ENCODE results near the gene PPP1R13B.

Gene PPP1R13B

DNA sequence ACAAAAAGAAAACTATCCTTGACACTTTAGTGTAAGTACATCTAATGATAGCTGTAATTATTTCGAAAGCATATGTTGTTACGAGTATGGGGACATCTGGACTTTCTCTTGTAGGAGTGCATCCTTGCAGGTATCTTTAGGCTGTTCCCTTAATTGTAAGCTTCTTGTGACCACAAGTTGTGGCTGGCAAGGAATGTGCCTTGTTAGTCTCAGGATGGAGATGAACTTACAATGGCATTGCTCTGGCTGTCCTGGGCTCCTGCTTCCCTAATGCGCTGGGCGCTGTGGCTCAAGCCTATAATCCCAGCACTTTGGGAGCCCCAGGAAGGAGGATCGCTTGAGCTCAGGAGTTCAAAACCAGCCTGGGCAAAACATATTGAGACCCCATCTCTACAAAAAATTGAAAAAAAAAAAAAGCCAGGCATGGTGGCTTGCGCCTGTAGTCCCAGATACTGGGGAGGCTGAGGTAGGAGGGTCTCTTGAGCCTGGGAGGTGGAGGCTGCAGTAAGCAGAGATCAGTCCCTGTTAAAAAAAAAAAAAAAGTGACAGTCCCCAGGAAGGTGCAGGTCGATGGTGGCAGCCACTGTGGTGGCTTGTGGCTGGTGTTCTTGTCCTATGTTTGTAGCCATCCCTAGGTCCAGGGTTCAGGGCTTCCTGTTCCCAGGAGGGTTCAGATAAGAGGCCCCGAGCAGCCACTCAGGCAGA, 23.7 kb upstream of the PPP1R13B start:
- H3K27ac ChIP-seq (ENCODE audit: extremely low read depth, low read depth, low read length): no peak overlapping the region
- no peak for TF ChIP-seq ZSCAN18 (tag by site-specific recombination; IDR thresholded peaks at IDR 0.05)
- TF ChIP-seq OSR2 (tag by site-specific recombination; IDR thresholded peaks at IDR 0.05): no peak
- TF ChIP-seq ZBTB8A (tag by site-specific recombination; IDR thresholded peaks at IDR 0.05): no peak
- TF ChIP-seq, protein P1, sequence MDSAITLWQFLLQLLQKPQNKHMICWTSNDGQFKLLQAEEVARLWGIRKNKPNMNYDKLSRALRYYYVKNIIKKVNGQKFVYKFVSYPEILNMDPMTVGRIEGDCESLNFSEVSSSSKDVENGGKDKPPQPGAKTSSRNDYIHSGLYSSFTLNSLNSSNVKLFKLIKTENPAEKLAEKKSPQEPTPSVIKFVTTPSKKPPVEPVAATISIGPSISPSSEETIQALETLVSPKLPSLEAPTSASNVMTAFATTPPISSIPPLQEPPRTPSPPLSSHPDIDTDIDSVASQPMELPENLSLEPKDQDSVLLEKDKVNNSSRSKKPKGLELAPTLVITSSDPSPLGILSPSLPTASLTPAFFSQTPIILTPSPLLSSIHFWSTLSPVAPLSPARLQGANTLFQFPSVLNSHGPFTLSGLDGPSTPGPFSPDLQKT (IDR thresholded peaks at IDR 0.05; ENCODE audit: borderline replicate concordance, low read depth, low read length): no peak
- TF ChIP-seq ZSCAN5A (tag by site-specific recombination; IDR thresholded peaks at IDR 0.05): no peak
- no peak for TF ChIP-seq CTCF (tag by site-specific recombination; IDR thresholded peaks at IDR 0.05)
- no peak for TF ChIP-seq ZFP69B (tag by site-specific recombination; IDR thresholded peaks at IDR 0.05)
- no peak for TF ChIP-seq ZNF48 (tag by site-specific recombination; IDR thresholded peaks at IDR 0.05)
- H3K4me3 ChIP-seq (ENCODE audit: low read depth, low read length): no peak overlapping the region
- H3K4me1 ChIP-seq (ENCODE audit: control insufficient read depth, insufficient read depth, low read length): no peaks in the 10 kb centered on the region
- ChIA-PET CTCF (no interaction called here), POLR2A (no interaction called here)
- H3K36me3 ChIP-seq (ENCODE audit: control insufficient read depth in 2 of 2, insufficient read depth in 1 of 2, low read length in 2 of 2): no peaks in the 10 kb centered on the region
- H3K9me3 ChIP-seq (ENCODE audit: control insufficient read depth, insufficient read depth, low read depth, low read length): no peaks in the 10 kb centered on the region

DNA sequence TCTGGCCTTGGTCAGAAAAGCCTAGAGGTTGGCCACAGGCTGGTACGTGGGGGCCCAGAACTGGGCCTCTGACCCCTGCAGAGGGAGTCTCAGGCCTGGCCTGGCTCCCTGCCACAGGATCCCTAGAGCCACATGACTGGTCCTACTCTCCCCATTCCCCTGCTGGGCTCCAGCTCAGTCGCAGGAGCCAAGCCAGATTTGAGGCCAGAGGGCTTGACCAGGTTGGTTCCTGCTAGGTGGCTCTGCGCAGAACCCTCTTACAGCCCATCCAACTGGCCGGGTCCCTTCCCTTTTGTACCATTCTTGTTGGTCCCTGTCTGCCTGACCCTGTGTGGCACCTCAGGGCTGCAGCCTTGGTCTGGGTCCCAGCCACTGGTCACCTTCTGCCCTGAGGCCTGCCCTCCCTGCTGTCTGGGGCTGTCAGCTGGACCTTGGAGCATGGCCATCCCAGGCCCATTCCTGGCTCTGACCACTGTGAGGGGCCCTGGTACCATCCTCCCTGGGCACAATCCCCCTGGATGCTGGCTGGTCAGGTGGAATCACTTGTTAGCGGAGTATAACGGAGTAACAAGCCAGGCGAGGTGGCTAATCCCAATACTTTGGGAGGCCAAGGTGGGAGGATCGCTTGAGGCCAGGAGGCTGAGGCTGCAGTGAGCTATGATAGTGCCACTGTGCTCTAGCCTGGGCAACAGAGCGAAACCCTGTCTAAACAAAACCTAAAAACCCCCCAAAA, 22.9 kb upstream of the PPP1R13B start:
- POLR2A ChIA-PET: no interaction called here
- Histone ChIP-seq H3K4me3 (ENCODE audit: low read depth, low read length) (no peak overlapping the region), H3K36me3 (ENCODE audit: control insufficient read depth in 2 of 2, insufficient read depth in 1 of 2, low read length in 2 of 2) (no peaks in the 10 kb centered on the region), H3K4me1 (ENCODE audit: control insufficient read depth, insufficient read depth, low read length) (no peaks in the 10 kb centered on the region), H3K9me3 (ENCODE audit: control insufficient read depth, insufficient read depth, low read depth, low read length) (no peaks in the 10 kb centered on the region), H3K27ac (ENCODE audit: extremely low read depth, low read depth, low read length) (no peak overlapping the region)
- CTCF ChIA-PET: no interaction called here
- 0 out of 2 replicates have a peak, but pooled peaks have one; percentile 32 for TF ChIP-seq ZBTB48 (tag by site-specific recombination; IDR thresholded peaks at IDR 0.05)
- no peak for TF ChIP-seq ZNF211 (tag by site-specific recombination; IDR thresholded peaks at IDR 0.05; ENCODE audit: low read depth)
- no peak for TF ChIP-seq ZNF747 (tag by site-specific recombination; IDR thresholded peaks at IDR 0.05)
- no peak for TF ChIP-seq ZFP41 (tag by site-specific recombination; IDR thresholded peaks at IDR 0.05; ENCODE audit: borderline replicate concordance)
- TF ChIP-seq ZNF292 (tag by site-specific recombination; IDR thresholded peaks at IDR 0.05; ENCODE audit: borderline replicate concordance, low read depth): no peak
- TF ChIP-seq, protein P2, sequence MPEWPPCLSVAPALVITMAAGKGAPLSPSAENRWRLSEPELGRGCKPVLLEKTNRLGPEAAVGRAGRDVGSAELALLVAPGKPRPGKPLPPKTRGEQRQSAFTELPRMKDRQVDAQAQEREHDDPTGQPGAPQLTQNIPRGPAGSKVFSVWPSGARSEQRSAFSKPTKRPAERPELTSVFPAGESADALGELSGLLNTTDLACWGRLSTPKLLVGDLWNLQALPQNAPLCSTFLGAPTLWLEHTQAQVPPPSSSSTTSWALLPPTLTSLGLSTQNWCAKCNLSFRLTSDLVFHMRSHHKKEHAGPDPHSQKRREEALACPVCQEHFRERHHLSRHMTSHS (tag by site-specific recombination; IDR thresholded peaks at IDR 0.05): no peak
- peak; percentile 56 for TF ChIP-seq ZIC2 (tag by site-specific recombination; IDR thresholded peaks at IDR 0.05)
- no peak for TF ChIP-seq ZNF701 (tag by site-specific recombination; IDR thresholded peaks at IDR 0.05)
- no peak for TF ChIP-seq ZNF19 (tag by site-specific recombination; IDR thresholded peaks at IDR 0.05; ENCODE audit: low read depth)
- TF ChIP-seq ZBTB20 (tag by site-specific recombination; IDR thresholded peaks at IDR 0.05): no peak

All from HEK293 (cell line).